Measurements from ENCODE around the gene GRM8. TPM values are rescaled to one million over a fixed set of nuclear protein-coding genes. Genes with fewer than 3 reads are reported as not detected.

The GRM8 gene
- total RNA-seq, 1 experiment from 2014 or later = 1.8 TPM

GRCh38 chr7:126840869-126841268, 411.9 kb downstream of the GRM8 start:
- no peak overlapping the region for H2AFZ ChIP-seq (ENCODE audit: low read length)
- no peak overlapping the region for H3K4me3 Mint-ChIP-seq

More at GRCh38 chr7:126840869-126841268, 411.9 kb downstream of the GRM8 start:
- H3K79me2 ChIP-seq (ENCODE audit: insufficient read depth, low read length) = no peaks in the 10 kb centered on the region
- TF ChIP-seq, protein P1, sequence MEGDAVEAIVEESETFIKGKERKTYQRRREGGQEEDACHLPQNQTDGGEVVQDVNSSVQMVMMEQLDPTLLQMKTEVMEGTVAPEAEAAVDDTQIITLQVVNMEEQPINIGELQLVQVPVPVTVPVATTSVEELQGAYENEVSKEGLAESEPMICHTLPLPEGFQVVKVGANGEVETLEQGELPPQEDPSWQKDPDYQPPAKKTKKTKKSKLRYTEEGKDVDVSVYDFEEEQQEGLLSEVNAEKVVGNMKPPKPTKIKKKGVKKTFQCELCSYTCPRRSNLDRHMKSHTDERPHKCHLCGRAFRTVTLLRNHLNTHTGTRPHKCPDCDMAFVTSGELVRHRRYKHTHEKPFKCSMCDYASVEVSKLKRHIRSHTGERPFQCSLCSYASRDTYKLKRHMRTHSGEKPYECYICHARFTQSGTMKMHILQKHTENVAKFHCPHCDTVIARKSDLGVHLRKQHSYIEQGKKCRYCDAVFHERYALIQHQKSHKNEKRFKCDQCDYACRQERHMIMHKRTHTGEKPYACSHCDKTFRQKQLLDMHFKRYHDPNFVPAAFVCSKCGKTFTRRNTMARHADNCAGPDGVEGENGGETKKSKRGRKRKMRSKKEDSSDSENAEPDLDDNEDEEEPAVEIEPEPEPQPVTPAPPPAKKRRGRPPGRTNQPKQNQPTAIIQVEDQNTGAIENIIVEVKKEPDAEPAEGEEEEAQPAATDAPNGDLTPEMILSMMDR (conservative IDR thresholded peaks at IDR 0.05) = no peak
- H3K4me1 ChIP-seq (ENCODE audit: insufficient read depth, low read length) = no peaks in the 10 kb centered on the region
- no peaks in the 10 kb centered on the region for H3K27me3 ChIP-seq (ENCODE audit: insufficient read depth, low read length)
- no peak overlapping the region for H2BK20ac ChIP-seq (ENCODE audit: low read depth, low read length, poor library complexity, severe bottlenecking)
- H3K18ac ChIP-seq (ENCODE audit: insufficient read length, low read depth, low read length) = no peak overlapping the region
- H3K9me3 ChIP-seq (ENCODE audit: control insufficient read depth, low read depth, low read length) = no peaks in the 10 kb centered on the region
- H3K4me2 ChIP-seq (ENCODE audit: insufficient read depth, insufficient read length, low read length) = no peak overlapping the region
- no peak overlapping the region for H3K14ac ChIP-seq (ENCODE audit: insufficient read depth, low read length)
- peaks cover 4% of the 10 kb centered on the region in 2 experiments for H3K4me1 Mint-ChIP-seq
- H4K8ac ChIP-seq (replicated peaks; ENCODE audit: insufficient read length, low read depth, low read length) = no peak overlapping the region
- no peak overlapping the region for H3K9ac ChIP-seq (ENCODE audit: extremely low read depth, insufficient read length, low read length)
- H3K27me3 Mint-ChIP-seq (ENCODE audit: low read depth) = no peaks in the 10 kb centered on the region; the same call in none of the 2 replicates
- H4K5ac ChIP-seq (ENCODE audit: insufficient read length, low read depth, low read length) = no peak overlapping the region
- H3K23me2 ChIP-seq (ENCODE audit: insufficient read length, low read depth, low read length, poor library complexity, severe bottlenecking) = no peaks in the 10 kb centered on the region
- no peak overlapping the region for H2AK5ac ChIP-seq (ENCODE audit: insufficient read length, low read length)
- no peak overlapping the region for H3K27ac Mint-ChIP-seq
- no peaks in the 10 kb centered on the region for H3K9me3 Mint-ChIP-seq
- no peak overlapping the region for H3K56ac ChIP-seq (ENCODE audit: insufficient read length, low read depth, low read length)
- H2BK120ac ChIP-seq (ENCODE audit: low read depth, low read length, poor library complexity, severe bottlenecking) = no peak overlapping the region
- DNase-seq = no peak
- no peak overlapping the region for H2BK15ac ChIP-seq (ENCODE audit: low read depth, low read length)
- H3K4ac ChIP-seq (ENCODE audit: low read depth, low read length) = no peak overlapping the region
- H3K36me3 Mint-ChIP-seq (ENCODE audit: insufficient read depth in 1 of 3, low read depth in 3 of 3) = no peaks in the 10 kb centered on the region
- no peaks in the 10 kb centered on the region for H3K79me1 ChIP-seq (ENCODE audit: insufficient read depth, low read depth, low read length, poor library complexity, severe bottlenecking)
- H2BK12ac ChIP-seq (ENCODE audit: insufficient read length, low read depth, low read length) = no peak overlapping the region
- H4K20me1 ChIP-seq (ENCODE audit: control insufficient read depth, insufficient read depth, insufficient read length) = no peaks in the 10 kb centered on the region
- H3K27ac ChIP-seq (ENCODE audit: insufficient read length, low read depth, low read length) = no peak overlapping the region
- H3T11ph ChIP-seq (ENCODE audit: low read length) = no peak overlapping the region
- H4K91ac ChIP-seq (ENCODE audit: insufficient read length, low read depth, low read length) = no peak overlapping the region
- H2BK5ac ChIP-seq (ENCODE audit: insufficient read length, low read length) = no peak overlapping the region
- no peak overlapping the region for H3K23ac ChIP-seq (ENCODE audit: insufficient read length, low read depth, low read length)

All from H9 (cell line).